MM.1S (cell line): Measurements from ENCODE around the gene CEBPE.

Experiments
- CTCF ChIP-seq: fragments of 300-600 bp; sonication (generic); IDR thresholded peaks from 2 replicates; pipeline ENCODE4 v1.5.1; 2016; ENCODE audit warnings: antibody characterized with exemption, low read length, mixed read lengths
- EZH2 ChIP-seq: fragments of 300-600 bp; sonication (generic); optimal IDR thresholded peaks from 2 replicates; pipeline ENCODE3; 2017; ENCODE audit warnings: low read depth, mild to moderate bottlenecking, antibody characterized with exemption, low read length, mixed read lengths

DNA sequence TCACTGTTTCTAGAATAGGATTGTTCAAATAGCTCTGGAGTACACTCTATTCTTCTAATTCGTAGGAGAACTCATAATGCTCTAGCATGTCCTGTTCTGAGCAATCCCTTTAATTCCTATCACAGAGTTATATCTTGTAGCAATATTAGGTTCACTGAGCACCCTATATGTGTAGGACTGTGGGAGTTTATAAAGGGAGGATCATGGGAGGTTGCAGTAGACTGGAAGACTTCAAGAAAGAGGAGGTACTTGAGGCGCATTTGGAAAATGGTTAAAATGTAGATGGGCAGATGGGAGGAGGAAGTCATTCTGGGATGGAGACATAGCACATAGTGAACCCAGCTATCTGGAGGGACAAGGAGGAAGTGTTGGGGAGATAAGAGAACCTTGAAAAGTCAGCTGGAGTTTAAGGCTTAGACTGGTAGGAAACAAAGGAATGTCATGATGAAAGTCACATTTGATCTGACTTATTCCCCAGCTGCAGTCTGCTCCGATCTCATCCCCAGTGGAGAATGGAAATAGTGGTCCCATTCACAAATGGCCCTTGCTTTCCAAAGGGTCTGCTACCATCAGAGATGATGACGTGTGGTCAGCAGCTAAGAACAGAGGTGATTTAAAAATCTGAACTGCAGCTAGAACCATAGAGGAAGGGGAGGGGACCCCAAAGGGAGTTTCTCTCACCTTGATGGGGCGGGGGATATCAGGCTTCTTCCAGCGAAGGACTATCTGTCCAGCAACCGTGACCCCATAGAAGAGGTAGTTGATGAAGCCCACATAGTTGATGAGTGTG is 10.1 kb upstream of the CEBPE start:
- no peak for TF ChIP-seq CTCF
- TF ChIP-seq EZH2 = no peak
